Measurements from ENCODE around the gene SLC25A13.
A peak's percentile ranks its signal among the peaks of the same experiment; 100 is the strongest.
"Not testable (repeated sequence)": the region's sequence is repeated elsewhere in the genome, so short reads cannot be mapped to it uniquely, and the experiment has no call there.

SLC25A13 gene, protein sequence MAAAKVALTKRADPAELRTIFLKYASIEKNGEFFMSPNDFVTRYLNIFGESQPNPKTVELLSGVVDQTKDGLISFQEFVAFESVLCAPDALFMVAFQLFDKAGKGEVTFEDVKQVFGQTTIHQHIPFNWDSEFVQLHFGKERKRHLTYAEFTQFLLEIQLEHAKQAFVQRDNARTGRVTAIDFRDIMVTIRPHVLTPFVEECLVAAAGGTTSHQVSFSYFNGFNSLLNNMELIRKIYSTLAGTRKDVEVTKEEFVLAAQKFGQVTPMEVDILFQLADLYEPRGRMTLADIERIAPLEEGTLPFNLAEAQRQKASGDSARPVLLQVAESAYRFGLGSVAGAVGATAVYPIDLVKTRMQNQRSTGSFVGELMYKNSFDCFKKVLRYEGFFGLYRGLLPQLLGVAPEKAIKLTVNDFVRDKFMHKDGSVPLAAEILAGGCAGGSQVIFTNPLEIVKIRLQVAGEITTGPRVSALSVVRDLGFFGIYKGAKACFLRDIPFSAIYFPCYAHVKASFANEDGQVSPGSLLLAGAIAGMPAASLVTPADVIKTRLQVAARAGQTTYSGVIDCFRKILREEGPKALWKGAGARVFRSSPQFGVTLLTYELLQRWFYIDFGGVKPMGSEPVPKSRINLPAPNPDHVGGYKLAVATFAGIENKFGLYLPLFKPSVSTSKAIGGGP

GRCh38 chr7:96321658-96322372, at the start of gene SLC25A13:
Gene SLC25A13, minus strand, starts transcription at chr7:96322098. Its CDS starts 142 bp downstream, at chr7:96321956.
- DNase-seq (ENCODE audit: insufficient read length, low spot score) (peak; percentile 81), FAIRE-seq (no peak)
- TF ChIP-seq, protein P1, sequence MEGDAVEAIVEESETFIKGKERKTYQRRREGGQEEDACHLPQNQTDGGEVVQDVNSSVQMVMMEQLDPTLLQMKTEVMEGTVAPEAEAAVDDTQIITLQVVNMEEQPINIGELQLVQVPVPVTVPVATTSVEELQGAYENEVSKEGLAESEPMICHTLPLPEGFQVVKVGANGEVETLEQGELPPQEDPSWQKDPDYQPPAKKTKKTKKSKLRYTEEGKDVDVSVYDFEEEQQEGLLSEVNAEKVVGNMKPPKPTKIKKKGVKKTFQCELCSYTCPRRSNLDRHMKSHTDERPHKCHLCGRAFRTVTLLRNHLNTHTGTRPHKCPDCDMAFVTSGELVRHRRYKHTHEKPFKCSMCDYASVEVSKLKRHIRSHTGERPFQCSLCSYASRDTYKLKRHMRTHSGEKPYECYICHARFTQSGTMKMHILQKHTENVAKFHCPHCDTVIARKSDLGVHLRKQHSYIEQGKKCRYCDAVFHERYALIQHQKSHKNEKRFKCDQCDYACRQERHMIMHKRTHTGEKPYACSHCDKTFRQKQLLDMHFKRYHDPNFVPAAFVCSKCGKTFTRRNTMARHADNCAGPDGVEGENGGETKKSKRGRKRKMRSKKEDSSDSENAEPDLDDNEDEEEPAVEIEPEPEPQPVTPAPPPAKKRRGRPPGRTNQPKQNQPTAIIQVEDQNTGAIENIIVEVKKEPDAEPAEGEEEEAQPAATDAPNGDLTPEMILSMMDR (IDR thresholded peaks at IDR 0.05; ENCODE audit: insufficient read depth, missing control alignments) = no peak

DNA sequence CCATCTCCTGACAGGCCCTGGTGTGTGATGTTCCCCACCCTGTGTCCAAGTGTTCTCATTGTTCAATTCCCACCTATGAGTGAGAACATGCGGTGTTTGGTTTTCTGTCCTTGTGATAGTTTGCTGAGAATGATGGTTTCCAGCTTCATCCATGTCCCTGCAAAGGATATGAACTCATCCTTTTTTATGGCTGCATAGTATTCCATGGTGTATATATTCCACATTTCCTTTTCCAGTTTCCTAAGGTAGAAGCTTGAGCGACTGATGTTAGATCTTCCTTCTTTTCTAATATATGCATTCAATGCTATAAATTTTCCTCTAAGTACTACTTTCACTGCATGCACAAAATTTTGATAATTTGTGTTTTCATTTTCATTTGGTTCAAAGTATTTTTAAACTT, 44.0 kb upstream of the SLC25A13 start:
- FAIRE-seq; DNase-seq (ENCODE audit: insufficient read length, low spot score): not testable (repeated sequence)

GRCh38 chr7:96361116-96361857, 39.4 kb upstream of the SLC25A13 start:
- no peak for FAIRE-seq
- DNase-seq (ENCODE audit: insufficient read length, low spot score) = no peak

GRCh38 chr7:96359876-96360275, 38.0 kb upstream of the SLC25A13 start:
- no peak for FAIRE-seq
- DNase-seq (ENCODE audit: insufficient read length, low spot score) = no peak
- TF ChIP-seq, protein P1 (IDR thresholded peaks at IDR 0.05; ENCODE audit: insufficient read depth, missing control alignments) = no peak

More at GRCh38 chr7:96361116-96361857, 39.4 kb upstream of the SLC25A13 start:
- TF ChIP-seq, protein P1 (IDR thresholded peaks at IDR 0.05; ENCODE audit: insufficient read depth, missing control alignments) = no peak

DNA sequence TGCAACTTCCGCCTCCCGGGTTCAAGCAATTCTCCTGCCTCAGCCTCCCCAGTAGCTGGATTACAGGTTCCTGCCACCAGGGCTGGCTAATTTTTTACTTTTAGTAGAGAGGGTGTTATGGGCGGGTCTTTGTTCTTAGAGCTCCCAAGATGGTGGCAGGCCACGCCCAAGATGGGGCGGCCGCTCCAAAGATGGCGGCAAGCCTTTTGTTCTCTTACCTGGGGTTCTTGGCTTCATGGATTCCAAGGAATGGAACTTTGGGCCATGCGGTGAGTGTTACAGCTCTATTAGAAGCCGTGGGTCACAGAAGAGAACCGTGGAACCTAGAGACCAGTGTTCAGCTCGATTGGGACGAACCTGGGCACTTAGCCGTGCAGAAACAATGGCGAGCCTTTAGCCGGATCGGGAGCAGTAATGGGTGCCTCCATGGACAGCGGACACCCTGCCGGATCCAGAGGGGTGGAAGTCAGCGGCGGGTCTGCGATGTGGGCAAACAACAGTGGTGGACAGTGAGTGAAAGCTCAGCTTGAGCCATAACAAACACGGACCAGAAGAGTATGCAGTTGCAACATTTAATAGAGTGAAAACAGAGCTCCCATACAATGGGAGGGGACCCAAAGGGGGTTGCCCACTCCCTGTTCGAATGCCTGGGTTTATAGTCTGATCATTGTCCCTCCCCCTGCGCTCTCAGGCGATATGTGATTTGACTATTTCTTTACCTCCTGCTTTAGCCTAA, 36.5 kb upstream of the SLC25A13 start:
- not testable (repeated sequence) for FAIRE-seq; DNase-seq (ENCODE audit: insufficient read length, low spot score)

DNA sequence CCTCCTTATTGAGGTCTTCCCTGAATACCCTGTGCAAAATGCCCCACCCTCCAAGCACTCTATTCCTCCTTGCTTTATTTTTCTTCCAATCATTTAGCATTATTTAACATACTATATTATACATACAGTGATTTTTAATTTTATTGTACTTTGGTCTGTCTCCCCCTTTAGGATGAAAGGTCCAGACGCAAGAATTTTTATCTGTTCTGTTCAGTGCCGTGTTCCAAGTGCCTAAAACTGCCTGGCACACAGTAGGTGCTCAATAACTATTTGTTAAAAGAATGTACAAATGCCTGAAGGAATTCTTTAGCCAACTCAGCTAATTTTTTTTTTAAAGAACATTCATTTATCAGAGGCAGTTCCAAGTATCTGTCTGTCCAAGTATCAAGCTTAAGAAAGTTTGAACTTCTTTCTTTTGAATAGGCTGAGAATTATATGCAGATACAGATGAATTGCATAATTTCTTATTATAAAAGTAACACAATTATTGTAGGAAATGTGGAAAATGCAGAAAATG, 34.1 kb upstream of the SLC25A13 start:
- TF ChIP-seq, protein P1 (IDR thresholded peaks at IDR 0.05; ENCODE audit: insufficient read depth, missing control alignments) = no peak
- DNase-seq (ENCODE audit: insufficient read length, low spot score) (no peak), FAIRE-seq (no peak)

DNA sequence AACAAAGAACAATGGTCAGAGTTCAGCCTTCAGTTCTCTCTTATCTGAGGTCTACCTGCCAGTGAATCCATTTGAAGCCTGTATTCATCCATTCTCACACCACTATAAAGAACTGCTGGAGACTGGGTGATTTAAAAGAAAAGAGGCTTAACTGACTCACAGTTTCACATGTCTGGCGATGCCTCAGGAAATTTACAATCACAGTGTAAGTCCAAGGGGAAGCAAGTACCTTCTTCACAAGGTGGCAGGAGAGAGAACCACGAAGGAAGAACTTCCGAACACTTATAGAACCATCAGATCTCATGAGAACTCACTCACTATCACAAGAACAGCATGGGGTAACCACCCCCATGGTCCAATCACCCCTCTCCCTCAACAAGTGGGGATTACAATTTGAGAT, 33.0 kb upstream of the SLC25A13 start:
- TF ChIP-seq, protein P1 (IDR thresholded peaks at IDR 0.05; ENCODE audit: insufficient read depth, missing control alignments) = no peak
- no peak for FAIRE-seq
- no peak for DNase-seq (ENCODE audit: insufficient read length, low spot score)

Measured in D721Med (cell line).